Activated CD8-positive, alpha-beta memory T cell treated with anti-CD3 and anti-CD28 coated beads, Interleukin-2, amount 50 U/mL, for 24 hours (primary cell): ENCODE results near the gene AGPAT4.

Experiments used
- DNase-seq: peaks from one replicate; pipeline ENCODE4 v3.0.0-alpha.2; 2020; ENCODE audit errors: extremely low read depth

The AGPAT4 gene

DNA sequence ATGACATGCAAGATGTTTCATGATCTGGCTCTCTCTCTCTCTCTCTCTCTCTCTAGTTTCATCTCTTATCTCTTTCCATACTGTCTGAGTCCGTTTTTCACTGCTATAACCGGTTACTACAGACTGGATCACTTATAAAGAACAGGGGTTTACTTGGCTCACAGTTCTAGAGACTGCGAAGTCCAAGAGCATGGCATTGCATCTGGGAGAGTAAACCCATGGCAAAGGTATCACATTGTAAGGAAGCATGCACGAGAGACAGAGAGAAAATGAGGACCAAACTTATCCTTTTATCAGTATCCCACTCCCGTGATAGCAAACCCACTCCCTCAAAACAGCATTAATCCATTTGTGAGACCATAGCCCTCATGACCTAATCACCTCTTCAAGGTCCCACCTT, 7.2 kb upstream of the AGPAT4 start:
- no peak for DNase-seq

DNA sequence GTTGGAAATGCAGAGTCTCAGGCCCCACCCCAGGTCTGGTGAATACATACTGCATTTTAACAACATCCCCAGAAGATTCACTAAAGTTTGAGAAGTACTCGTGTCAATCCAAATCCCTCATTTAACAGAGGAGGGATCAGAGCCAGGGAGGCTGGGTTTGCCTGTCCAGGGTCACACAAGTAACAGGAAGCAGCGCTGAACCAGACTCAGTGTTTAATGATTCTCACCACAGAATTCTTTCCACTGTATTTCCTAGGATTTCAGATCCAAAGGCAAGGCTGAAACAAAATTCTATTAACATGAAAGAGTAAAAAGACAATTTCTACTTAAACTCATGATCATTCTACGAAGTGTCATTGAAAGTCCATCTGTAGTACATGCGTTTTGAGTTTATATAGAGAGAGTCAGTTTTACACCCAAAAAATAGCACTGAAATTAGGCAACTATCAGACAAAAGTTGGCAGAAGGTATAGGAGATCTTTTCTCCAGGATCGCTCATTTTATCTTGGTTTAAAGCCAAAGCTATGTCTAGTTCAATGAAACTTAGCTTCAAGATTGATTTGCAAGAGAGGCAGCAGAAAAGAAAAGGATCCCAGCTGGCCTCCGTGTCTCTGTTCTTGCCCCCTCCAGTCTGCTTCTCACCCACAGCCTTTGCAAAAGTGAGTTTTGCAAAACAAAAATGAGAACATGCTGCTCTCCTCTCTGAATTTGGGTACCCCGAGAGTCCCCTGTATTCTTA, 6.0 kb upstream of the AGPAT4 start:
- DNase-seq = no peak

DNA sequence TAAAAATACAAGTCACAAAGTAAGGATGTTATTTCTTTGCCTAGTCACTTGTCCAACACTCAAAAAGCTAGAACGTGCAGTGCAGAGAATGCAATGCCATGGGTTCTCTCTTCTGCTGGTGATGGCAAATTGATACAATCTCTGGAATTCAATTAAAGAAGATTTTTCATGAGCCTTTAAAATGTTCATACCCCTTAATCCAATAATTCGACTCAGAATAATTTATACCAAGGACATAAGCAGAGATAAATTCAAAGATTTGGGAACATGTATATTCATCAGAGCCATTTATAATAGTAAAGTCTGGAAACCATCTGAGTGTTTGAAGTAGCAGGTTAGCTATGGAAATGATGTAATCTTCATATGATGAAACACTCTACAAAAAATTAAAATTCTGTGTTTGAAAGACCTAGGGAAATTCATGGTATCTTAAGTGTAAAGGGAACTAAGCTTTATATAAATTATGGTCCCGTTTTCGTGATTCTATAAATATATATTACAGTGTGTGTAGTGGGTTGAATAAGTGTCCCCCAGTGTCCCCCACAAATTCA, 2.8 kb upstream of the AGPAT4 start:
- no peak for DNase-seq

DNA sequence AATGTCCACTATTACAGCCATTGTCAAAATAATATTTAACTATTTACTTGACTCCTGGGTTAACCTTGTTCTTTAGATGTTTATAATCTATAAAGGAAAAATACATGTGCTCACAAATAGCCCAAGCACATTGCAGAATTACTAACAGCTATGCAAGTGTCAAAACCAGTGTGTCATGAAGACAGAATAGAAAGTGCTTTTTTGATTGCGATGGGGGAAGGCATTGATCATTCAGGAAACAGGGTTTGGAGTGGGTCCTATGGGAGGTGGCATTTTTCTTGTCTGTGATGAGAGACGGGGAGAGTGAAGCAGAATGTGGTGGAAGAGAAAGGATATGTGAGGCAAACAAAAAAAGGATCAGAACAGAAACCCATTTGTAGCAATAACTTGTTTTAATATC, 1.0 kb upstream of the AGPAT4 start:
- no peak for DNase-seq

DNA sequence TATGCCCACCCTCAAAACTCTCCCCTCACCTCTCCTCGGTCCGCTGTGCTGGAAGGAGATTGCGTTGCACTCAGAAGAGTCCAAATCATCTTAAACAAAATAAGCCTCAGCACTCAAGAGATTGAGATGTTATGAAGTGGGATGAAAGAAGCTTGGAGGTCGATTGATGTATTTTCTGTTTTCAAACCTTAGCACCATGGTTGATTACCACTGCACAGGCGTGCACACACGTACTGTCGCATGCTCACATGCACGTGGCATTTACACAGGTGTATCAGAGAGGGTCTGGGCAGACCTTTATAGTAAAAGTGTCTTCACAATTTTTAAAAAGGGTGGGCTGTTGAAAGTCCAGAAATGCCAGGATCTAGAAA, 612 bp upstream of the AGPAT4 start:
- DNase-seq = no peak

DNA sequence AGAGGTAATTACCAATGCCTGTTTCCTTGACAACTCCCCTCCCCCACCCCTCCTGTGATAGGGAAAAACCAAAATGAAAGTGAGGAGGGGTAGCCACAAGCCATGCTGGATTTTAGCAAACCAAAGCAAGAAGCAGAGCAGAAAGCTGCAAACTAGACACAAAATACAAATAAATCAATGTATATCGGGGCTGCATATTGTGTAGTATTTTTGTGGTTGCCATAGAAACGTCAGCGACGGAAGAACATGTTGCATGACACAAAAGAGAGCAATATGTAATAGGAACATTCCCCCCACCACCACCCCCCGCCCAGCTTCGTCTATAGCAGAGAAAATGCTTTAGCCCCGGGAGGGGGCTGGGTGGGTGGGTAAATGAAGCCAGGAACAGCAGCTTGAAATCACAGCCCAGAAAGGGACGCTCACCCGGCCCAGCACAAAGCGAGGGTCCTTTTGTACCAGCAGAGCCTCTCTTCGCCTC, 548 bp downstream of the AGPAT4 start:
- no peak for DNase-seq

DNA sequence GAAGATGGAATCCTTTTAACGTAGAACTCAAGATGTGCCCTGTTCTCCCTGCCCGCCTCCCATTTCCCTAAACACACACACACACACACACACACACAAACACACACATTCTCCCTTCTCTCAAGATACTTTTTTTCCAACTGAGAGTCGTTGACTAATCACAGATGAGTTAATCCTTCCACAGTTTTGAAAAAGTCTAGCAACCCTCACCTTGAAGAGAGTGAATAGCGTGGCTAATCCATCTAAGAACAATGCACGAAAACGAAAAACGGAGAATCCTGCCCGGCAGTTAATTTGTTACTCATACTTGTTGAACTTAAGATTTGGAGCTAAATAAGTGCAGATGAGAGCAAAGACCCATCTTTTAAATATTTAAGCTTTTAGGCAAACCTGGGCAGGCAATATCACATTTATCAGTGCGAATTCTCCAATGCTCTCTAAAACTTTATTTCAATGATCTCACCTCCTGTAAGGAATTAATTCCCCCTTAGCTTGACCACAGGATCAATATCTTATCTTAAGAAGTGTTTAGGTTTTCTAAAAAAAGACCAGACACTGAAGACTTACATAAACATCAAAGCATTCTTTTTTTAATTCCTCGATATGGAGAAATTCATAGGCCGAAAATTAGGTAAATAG, 1.1 kb downstream of the AGPAT4 start:
- no peak for DNase-seq

DNA sequence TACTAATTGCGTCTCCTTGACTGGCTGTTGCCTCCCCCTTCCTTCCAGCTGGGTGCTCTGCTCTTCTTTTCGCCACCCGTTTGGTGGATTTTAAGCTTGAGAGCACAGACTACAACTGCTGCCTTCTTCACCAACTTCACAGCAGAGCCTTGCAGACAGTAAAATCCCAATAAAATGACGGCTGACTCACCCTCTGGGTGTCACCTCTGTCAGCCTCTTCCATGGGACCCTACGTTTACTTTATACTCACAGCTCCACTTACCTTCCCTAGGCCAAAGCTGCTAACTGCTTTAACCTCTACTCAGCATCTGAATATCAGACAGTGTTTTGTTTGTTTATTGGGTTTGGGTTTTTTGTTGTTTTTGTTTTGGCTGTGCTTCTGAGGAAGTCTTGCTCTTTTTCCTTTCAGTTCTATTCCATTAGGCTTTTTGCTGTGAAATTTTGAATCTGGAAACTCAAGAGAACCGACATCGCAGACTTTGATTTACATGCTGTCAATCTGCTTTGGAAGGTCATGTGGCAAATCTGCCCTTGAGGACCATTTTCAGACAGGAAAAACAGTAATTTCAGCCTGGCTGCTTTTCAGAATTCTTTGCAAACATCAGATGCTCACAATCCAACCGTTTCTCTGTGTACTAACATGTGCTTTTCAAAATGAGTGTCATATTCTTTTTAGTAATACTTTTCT, 2.4 kb downstream of the AGPAT4 start:
- DNase-seq = no peak

DNA sequence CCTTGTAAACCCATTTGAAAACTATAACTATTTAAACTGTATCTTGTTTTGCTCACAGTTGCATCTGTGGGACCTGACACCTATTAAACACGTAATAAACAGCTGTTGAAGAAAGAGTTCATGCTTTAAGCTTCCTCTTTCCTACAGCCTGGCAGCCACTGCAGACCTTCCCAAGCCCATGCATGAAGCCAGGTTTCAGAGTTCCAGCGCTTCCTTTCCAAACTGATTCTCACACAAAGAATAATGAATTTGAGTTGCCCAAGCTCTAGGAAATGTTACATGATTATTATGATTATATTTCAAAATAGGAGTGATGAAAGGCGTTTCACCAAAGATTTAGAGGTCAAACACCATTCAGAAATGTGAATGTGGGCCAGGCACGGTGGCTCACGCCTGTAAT, 3.7 kb downstream of the AGPAT4 start:
- DNase-seq = no peak

DNA sequence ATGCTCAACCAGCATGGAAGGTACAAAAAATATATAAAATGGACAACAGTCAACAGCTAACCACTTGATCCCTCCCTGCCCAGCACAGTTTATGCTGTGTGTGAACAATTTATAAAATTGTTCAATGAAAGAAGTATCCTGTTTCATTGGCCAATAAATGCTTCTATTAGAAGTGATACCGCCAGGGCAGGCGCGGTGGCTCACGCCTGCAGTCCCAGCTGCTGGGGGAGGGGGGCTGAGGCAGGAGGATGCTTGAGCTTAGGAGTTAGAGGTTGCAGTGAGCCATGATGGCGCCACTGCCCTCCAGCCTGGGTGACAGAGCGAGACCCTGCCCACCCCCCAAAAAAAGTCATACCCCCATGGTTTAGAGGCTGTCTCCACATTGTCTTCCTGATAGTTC, 4.6 kb downstream of the AGPAT4 start:
- no peak for DNase-seq

DNA sequence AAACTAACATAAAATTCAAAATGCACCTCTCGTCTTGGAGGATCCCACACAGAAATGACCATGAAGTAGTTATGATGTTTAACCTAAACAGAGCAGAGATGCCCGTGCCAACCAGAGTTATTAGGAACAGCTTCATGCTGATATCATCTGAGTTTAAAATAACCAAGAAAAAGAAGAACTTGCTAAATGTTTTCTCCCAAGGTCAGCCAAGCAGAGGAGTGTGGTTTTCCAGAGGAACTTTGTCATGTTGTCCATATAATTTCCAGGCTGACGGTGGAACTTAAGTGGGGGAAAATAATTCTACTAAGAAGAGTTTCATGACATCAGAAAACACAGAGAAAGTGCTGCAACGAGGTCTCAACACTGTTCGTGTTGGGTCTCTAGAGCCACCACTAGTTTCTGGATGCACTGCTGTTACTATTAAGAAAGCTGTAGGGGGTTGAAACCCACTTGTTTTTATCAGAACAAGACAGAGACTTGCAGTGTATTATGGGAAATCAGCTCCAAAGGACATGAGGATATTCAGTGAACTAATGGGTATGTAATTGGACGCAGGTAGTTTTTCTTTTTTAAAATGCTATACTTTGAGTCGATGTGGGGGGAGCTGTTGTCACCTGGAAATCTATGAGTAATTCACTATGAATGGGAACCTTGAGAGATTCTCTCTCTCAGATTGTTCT, 5.2 kb downstream of the AGPAT4 start:
- DNase-seq = no peak

DNA sequence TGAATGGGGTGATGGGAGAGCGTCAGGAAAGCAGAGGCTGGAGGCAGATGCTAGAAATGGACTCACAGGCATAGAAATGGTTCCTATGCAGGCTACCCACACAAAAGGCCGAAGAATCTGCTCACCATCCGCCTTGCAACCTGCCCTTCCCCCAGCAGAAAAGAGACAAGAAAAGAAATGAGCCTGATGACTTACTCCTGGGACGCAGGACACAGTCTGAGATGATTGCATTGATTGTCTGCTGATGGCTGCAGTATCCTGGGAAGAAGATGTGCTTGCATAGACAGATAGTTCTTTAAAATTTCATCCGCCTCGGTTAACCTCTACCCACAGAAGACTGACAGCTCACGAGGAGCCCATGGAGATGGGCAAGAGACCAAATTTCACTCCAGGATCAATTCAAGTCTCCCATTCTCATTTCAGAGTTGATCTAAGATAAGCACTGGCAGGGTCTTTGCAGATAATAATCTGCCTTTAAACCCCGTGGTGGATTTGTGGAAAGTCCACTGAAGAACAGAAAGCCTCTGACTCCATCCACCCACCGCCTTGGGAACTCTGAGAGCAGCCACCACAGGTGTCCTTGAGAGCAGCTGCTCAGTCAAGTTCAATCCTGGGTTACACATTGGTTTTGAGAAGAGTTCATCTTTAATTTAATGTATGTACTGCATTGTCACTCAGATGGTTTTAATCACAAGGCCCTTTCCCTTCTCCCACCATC, 7.2 kb downstream of the AGPAT4 start:
- no peak for DNase-seq

DNA sequence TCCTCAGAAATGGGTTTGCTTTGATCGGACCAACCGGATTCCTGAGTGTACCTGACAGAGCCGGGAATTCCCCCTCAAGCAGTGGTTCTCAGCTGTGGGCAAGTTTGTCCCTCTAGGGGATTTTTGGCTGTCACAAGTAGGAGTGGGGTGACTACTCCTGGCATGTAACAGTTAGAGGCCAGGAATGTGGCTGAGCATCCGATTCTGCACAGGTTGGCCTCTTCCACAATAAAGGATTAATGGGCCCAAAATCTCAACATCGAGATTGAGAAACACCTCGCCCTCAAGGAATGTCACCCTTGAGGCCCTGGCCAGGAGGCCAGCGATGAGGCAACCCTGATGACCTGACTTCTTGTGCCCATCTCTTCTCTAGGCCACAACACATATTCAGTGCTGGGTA, 7.9 kb downstream of the AGPAT4 start:
- no peak for DNase-seq

DNA sequence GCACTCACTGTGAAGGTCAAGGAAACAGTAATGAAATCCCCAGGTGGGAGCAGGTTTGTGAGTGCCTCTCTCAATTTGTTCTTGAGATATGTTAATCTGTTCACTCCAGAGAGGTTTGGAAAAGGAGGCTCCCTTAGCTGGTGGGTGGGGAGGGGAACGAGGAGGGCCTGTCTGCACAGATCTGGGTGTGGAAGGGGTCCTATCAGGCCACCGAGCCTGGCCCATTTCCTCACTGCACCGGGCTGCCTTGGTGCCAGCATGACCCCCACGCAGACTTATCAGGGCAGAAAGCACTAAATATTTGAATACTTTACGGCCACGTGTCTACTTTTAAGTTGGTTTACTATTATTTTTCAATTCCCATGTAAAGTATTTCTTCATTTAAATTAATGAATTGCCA, 8.3 kb downstream of the AGPAT4 start:
- no peak for DNase-seq

DNA sequence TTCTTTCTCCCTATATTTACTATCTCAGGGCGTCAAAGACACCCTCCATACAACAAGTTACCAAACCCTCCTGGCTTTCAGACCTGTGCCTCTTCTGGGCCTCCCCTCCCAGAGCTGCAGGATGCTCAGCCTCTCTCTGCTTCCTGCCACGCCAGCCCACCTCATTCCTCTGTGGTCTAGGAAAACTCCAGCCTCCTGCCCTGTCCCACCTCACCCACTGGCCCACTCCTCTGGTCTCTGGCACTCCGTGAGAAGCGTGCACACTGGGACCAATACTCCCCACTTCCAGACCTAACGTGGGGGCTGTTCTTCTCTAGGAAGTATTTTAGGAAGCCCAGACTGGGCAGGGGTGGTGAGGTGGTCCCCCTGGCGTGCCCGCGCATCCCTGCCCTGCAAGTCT, 9.7 kb downstream of the AGPAT4 start:
- DNase-seq = no peak

DNA sequence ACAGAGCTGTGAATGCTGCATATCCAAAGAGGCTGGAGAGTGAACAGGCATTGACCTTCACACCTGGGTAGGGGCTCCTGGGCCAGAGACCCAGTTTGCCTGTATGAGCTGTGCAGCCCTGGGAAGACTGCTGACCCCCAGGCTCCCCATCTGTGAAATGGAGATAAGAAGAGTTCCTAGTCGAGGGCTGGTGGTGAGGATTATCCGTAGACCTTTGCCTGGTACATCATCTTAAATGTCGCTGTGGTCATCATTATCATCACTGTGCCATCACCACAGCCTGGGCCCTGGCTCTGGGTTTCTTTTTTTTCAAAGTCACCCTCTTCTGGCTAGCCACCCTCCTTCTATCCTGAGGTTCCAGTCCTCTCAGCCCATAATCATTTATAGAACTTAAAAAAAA, 12.0 kb downstream of the AGPAT4 start:
- no peak for DNase-seq

DNA sequence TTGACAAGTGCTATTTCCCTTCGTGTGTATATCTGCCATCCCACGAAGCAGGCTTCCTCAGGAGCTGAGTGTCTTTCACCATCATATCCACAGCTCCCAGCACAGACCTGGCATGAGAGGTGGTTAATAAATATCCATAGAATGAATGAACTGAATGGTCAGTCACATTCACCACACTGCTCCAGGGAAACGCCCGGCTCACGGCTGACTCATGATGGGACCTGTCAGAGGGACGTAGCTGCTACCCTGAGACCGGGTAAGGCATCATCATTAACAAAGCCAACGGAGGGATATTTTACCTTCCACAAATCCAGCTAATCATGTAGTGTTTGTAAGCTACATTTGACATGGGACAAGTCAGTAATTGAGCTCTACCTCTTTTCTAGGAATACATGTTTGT, 12.5 kb downstream of the AGPAT4 start:
- DNase-seq = no peak

DNA sequence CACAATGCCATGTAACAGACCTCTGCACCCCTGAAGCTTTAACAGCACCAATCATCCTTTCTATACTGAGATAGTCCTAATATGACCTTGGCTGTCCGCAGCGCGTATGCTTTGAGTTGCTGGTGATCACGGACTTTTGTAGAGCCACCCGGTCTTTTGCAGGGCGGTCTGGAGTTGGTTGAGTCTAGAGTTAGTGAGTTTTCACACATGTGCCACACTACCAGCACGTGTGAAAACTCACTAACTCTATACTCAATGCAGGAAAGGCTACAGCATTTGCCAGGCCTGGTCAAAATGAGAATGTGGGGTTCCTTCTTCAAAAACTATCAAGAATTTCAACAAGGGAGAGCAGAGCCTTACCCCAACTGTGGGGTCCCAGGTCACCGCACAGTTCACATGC, 14.6 kb downstream of the AGPAT4 start:
- no peak for DNase-seq

DNA sequence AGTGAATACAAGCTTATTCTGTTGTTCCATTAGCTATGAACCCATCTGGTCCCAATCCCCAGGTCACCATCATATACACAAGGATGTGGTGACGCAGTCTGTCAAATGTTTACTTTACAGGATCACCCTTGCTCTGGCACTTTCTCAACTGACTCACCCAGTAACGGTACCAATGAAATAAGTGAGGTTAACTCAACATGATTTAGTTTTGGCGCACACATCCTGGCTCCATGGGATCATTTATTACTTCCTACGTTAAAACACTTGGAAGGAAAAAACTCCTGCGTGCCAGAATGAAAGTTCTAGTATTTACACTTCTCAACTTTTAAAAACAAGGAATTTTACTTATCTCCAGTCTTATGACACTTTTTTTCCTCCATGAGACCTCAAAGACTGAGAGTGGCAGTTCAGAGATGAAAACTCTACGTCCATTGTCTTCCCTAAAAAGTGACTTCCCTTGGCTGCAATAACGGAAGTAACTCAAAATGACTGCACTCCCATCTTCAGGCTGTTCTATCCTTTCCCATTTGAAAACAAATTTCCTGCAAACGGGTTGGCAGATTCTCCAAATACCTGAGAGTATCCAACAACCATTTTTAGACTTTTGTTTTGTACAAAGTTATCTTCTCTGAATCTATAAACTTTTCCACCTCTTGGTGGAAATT, 15.9 kb downstream of the AGPAT4 start:
- no peak for DNase-seq

DNA sequence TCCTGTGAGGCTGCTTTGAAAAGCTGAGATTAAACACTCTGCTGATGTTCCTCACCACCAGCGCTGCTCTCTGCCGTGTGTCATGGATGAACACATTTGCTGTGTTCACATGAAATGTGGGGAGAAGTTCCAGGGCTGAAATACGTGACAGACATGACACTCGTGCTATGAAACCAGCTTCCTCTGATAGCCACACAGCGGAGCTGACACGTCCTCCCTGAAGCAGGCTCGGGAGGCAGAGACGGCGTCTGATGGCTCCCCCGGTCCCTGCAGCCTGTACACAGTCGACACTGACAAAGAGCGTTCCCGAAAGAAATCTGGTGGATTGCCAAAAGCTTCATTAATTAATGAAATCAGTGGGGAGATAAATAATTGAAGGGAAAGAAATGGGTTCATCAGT, 17.5 kb downstream of the AGPAT4 start:
- DNase-seq = no peak

DNA sequence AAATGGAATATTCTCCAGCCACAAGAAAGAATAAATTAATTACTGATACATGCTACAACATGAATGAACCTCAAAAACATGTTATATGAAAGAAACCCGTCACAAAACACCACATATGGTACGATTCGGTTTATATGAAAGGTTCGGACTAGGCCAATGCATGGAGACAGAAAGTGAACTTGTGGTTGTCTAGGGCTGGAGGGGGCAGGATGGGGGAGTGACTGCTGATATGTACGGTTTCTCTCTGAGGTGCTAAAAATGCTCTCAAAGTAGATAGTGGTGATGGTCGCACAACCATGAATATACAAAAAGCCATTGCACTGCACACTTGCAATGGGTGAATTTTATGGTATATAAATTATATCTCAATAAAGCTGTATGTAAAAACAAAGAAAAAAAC, 18.3 kb downstream of the AGPAT4 start:
- DNase-seq = no peak
